ENCODE measurements around the gene ITSN2.

Gene ITSN2

DNA sequence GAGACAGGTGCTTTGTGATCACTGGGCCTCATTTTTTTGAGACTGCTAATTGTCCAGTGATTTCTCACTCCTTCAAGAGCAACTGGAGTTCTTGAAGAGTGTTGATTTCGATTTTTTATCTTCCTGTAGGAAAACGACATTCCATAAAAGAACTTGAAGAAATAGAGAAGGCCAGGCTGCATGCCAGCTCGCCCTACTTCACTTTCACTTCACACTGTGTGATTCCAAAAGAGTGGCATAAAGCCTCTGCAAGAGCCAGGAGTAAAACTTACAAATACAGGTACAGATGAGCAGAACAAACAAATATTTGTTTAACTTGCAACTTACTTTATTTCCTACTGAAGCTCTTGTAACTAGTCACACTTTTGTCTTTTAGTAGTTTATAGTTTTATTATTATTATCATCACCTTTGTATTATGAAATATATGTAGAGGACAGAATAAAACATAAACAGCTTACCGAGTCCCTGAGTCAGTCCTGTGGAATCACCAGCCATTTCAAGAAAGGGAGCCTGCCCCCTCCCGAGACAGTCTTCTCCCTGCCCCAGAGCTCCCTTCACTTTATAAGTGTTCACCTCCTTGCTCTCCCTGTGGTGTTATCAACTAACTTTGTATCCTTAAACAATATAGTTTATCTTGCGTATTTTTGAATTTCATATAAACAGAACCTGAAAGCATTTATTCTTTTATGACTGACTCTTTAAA lies 176.8 kb downstream of the ITSN2 start:
- no peak overlapping the region for H3K27ac ChIP-seq
- DNase-seq (ENCODE audit: low spot score) = no peak

GRCh38 chr2:24182507-24182906 lies 177.8 kb downstream of the ITSN2 start:
- TF ChIP-seq, protein P1, sequence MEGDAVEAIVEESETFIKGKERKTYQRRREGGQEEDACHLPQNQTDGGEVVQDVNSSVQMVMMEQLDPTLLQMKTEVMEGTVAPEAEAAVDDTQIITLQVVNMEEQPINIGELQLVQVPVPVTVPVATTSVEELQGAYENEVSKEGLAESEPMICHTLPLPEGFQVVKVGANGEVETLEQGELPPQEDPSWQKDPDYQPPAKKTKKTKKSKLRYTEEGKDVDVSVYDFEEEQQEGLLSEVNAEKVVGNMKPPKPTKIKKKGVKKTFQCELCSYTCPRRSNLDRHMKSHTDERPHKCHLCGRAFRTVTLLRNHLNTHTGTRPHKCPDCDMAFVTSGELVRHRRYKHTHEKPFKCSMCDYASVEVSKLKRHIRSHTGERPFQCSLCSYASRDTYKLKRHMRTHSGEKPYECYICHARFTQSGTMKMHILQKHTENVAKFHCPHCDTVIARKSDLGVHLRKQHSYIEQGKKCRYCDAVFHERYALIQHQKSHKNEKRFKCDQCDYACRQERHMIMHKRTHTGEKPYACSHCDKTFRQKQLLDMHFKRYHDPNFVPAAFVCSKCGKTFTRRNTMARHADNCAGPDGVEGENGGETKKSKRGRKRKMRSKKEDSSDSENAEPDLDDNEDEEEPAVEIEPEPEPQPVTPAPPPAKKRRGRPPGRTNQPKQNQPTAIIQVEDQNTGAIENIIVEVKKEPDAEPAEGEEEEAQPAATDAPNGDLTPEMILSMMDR (IDR thresholded peaks at IDR 0.05) = no peak
- no peak overlapping the region for H3K4me3 ChIP-seq
- DNase-seq (ENCODE audit: low spot score) = no peak
- H3K27ac ChIP-seq = no peak overlapping the region

More for the DNA sequence above, 176.8 kb downstream of the ITSN2 start:
- TF ChIP-seq, protein P1 (IDR thresholded peaks at IDR 0.05) = no peak
- no peak overlapping the region for H3K4me3 ChIP-seq

- TF ChIP-seq, protein P1 (IDR thresholded peaks at IDR 0.05) = no peak
- Histone ChIP-seq H3K27ac (no peak overlapping the region), H3K4me3 (no peak overlapping the region)
- no peak for DNase-seq (ENCODE audit: low spot score)
These were observed 178.5 kb downstream of the ITSN2 start for GRCh38 chr2:24181849-24182248.

DNA sequence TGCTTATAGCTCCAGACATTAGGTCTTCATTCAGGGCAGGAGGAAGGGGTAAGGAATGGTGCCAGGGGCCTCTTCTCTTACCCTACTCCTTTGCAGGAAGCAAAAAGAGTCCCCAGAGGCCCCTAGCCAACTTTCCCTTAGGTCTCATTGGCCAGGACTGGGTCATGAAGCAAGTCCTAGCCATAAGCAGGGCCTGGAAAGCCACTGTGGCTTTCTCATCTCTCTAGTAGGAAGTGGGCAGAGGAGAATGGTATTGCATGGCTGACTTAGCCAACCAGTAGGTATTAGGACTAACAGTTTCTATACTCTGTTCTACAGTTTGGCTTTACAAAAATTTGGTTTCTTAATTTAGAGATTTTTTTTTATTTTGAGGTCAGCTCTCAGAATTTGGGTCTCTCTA lies 180.7 kb downstream of the ITSN2 start:
- DNase-seq (ENCODE audit: low spot score) = no peak
- Histone ChIP-seq H3K27ac (no peak overlapping the region), H3K4me3 (no peak overlapping the region)
- TF ChIP-seq, protein P1 (IDR thresholded peaks at IDR 0.05) = no peak

- Histone ChIP-seq H3K27ac (no peak overlapping the region), H3K4me3 (no peak overlapping the region)
- no peak for DNase-seq (ENCODE audit: low spot score)
- TF ChIP-seq, protein P1 (IDR thresholded peaks at IDR 0.05) = no peak
These were observed 184.0 kb downstream of the ITSN2 start for GRCh38 chr2:24176326-24176725.

- TF ChIP-seq, protein P1 (IDR thresholded peaks at IDR 0.05) = no peak
- Histone ChIP-seq H3K4me3 (peak overlapping the region; percentile 24), H3K27ac (no peak overlapping the region)
- no peak for DNase-seq (ENCODE audit: low spot score)
These were observed 184.6 kb downstream of the ITSN2 start for GRCh38 chr2:24175631-24176187.

- TF ChIP-seq, protein P1 (IDR thresholded peaks at IDR 0.05) = no peak
- no peak for DNase-seq (ENCODE audit: low spot score)
- Histone ChIP-seq H3K4me3 (peak within 1 kb of the TSS; percentile 24), H3K27ac (no peak within 1 kb of the TSS)
These were observed 185.5 kb downstream of the ITSN2 start, which contains the start of gene FAM228A for GRCh38 chr2:24174851-24175277. FAM228A (plus strand) TSS chr2:24175053; CDS start chr2:24175481, 428 bp downstream.
